Stomach (tissue), 4 donors: ENCODE data around the gene CARS1.

ENCODE experiments used
- EP300 ChIP-seq: sonication (generic); formaldehyde crosslinking; IDR thresholded peaks from one replicate; pipeline ENCODE4 v1.6.1; 2017; ENCODE audit warnings: antibody characterized with exemption
- POLR2A ChIP-seq, 4 donors: fragments of 450-650 bp; IDR thresholded peaks; one replicate each; pipeline ENCODE4 v1.6.1; 2016; ENCODE audit warnings: antibody characterized with exemption in 4 of 4, control low read depth in 2 of 4, mild to moderate bottlenecking in 1 of 4, moderate library complexity in 1 of 4
- POLR2AphosphoS5 ChIP-seq, 3 donors: sonication (generic); formaldehyde crosslinking; IDR thresholded peaks; one replicate each; pipeline ENCODE4 v1.6.1; 2016; ENCODE audit warnings: antibody characterized with exemption in 3 of 3
- TF ChIP-seq, protein P1 (sequence below), 7 experiments: fragments of 450-650 bp in 4 of 7; fragments of 200-600 bp in 3 of 7; sonication (generic) in 3 of 7; IDR thresholded peaks; one replicate each; pipeline ENCODE4 v1.5.1; 2016 to 2019; ENCODE audit warnings: antibody characterized with exemption in 7 of 7, control low read depth in 2 of 7, mild to moderate bottlenecking in 1 of 7

GRCh38 chr11:2963112-2963754 lies 94.0 kb downstream of the CARS1 start:
- TF ChIP-seq, protein P1, sequence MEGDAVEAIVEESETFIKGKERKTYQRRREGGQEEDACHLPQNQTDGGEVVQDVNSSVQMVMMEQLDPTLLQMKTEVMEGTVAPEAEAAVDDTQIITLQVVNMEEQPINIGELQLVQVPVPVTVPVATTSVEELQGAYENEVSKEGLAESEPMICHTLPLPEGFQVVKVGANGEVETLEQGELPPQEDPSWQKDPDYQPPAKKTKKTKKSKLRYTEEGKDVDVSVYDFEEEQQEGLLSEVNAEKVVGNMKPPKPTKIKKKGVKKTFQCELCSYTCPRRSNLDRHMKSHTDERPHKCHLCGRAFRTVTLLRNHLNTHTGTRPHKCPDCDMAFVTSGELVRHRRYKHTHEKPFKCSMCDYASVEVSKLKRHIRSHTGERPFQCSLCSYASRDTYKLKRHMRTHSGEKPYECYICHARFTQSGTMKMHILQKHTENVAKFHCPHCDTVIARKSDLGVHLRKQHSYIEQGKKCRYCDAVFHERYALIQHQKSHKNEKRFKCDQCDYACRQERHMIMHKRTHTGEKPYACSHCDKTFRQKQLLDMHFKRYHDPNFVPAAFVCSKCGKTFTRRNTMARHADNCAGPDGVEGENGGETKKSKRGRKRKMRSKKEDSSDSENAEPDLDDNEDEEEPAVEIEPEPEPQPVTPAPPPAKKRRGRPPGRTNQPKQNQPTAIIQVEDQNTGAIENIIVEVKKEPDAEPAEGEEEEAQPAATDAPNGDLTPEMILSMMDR (IDR thresholded peaks at IDR 0.05), result no peak
- no peak for TF ChIP-seq EP300
- no peak for TF ChIP-seq POLR2A (IDR thresholded peaks at IDR 0.05)
- TF ChIP-seq POLR2AphosphoS5 (IDR thresholded peaks at IDR 0.05), result no peak
